HepG2 (cell line): ENCODE results near the gene MAB21L4. TPM values are rescaled to one million over a fixed set of nuclear protein-coding genes. Genes with fewer than 3 reads are reported as not detected.

Experiments used
- CEBPB ChIP-seq: IDR thresholded peaks from 2 replicates; pipeline ENCODE4 v1.6.1; 2011; ENCODE audit warnings: low read depth, low read length, improper control_type of control experiment, borderline replicate concordance
- DDIT3 ChIP-seq: sonication (generic); formaldehyde crosslinking; IDR thresholded peaks from 2 replicates; pipeline ENCODE4 v1.4.0; 2020; ENCODE audit warnings: mild to moderate bottlenecking, missing genetic modification reagents
- ETV5 ChIP-seq: IDR thresholded peaks from 2 replicates; pipeline ENCODE4 v1.6.1; 2018; ENCODE audit warnings: missing biosample characterization, missing genetic modification reagents, inconsistent platforms, borderline replicate concordance
- HNF4G ChIP-seq, 2 experiments: sonication (generic) in 1 of 2; formaldehyde crosslinking in 1 of 2; IDR thresholded peaks; 2 replicates each; pipeline versions ENCODE4 v1.4.0 to v1.6.1; 2011 to 2020; ENCODE audit warnings: borderline replicate concordance in 2 of 2, low read depth in 2 of 2, mild to moderate bottlenecking in 2 of 2, low read length in 1 of 2, missing genetic modification reagents in 1 of 2, moderate library complexity in 1 of 2
- IRF2 ChIP-seq: IDR thresholded peaks from 2 replicates; pipeline ENCODE4 v1.6.1; 2018; ENCODE audit warnings: missing genetic modification reagents, missing compliant biosample characterization
- SALL1 ChIP-seq: sonication (generic); formaldehyde crosslinking; IDR thresholded peaks from 2 replicates; pipeline ENCODE4 v1.8.0; 2022; ENCODE audit warnings: mild to moderate bottlenecking, missing genetic modification reagents
- SAP130 ChIP-seq: IDR thresholded peaks from 2 replicates; pipeline ENCODE4 v1.6.1; 2016; ENCODE audit warnings: low read depth
- SKIL ChIP-seq: sonication (generic); formaldehyde crosslinking; IDR thresholded peaks from 2 replicates; pipeline ENCODE4 v1.8.0; 2022; ENCODE audit warnings: missing genetic modification reagents, mild to moderate bottlenecking, moderate library complexity, borderline replicate concordance
- SMARCE1 ChIP-seq: fragments of 450-650 bp; IDR thresholded peaks from 2 replicates; pipeline ENCODE4 v1.6.1; 2017; ENCODE audit warnings: borderline replicate concordance
- SOX13 ChIP-seq, 3 experiments: fragments of 450-650 bp in 1 of 3; sonication (generic) in 1 of 3; formaldehyde crosslinking in 1 of 3; IDR thresholded peaks in 2 of 3; conservative IDR thresholded peaks in 1 of 3; 2 replicates each; pipeline versions ENCODE4 v1.5.0 to v1.6.1; 2016 to 2020; ENCODE audit warnings: antibody characterized with exemption in 1 of 3, mild to moderate bottlenecking in 1 of 3, missing compliant biosample characterization in 1 of 3, missing genetic modification reagents in 1 of 3, moderate library complexity in 1 of 3
- ZBTB20 ChIP-seq: sonication (generic); formaldehyde crosslinking; IDR thresholded peaks from 2 replicates; pipeline ENCODE4 v1.8.1; 2023; ENCODE audit warnings: missing genetic modification reagents, low read depth, mild to moderate bottlenecking, borderline replicate concordance
- ZNF138 ChIP-seq: sonication (generic); formaldehyde crosslinking; IDR thresholded peaks from 2 replicates; pipeline ENCODE4 v1.5.0; 2020; ENCODE audit warnings: mild to moderate bottlenecking, low read depth, missing genetic modification reagents
- ZNF317 ChIP-seq: sonication (generic); formaldehyde crosslinking; IDR thresholded peaks from 2 replicates; pipeline ENCODE4 v1.5.0; 2020; ENCODE audit warnings: mild to moderate bottlenecking, missing genetic modification reagents
- ZNF589 ChIP-seq: sonication (generic); formaldehyde crosslinking; conservative IDR thresholded peaks from 2 replicates; pipeline ENCODE4 v1.8.0; 2022; ENCODE audit warnings: mild to moderate bottlenecking, moderate library complexity, missing genetic modification reagents
- ZNF777 ChIP-seq: sonication (generic); formaldehyde crosslinking; IDR thresholded peaks from 2 replicates; pipeline ENCODE4 v1.4.0; 2020; ENCODE audit warnings: missing genetic modification reagents
- ZNF83 ChIP-seq: sonication (generic); formaldehyde crosslinking; IDR thresholded peaks from 2 replicates; pipeline ENCODE4 v1.4.0; 2020; ENCODE audit warnings: missing genetic modification reagents, mild to moderate bottlenecking, borderline replicate concordance
- ZNF841 ChIP-seq: sonication (generic); formaldehyde crosslinking; IDR thresholded peaks from 2 replicates; pipeline ENCODE4 v1.8.1; 2023; ENCODE audit warnings: missing genetic modification reagents, borderline replicate concordance
- polyA plus RNA-seq, 8 experiments: library from polyadenylated mRNA; depleted of rRNA in 3 of 8; stranded (reverse) in 7 of 8; unstranded in 1 of 8; fragments of >200 nt; fragmentation: Illumina TruSeq in 4 of 8; extraction: Trizol in 4 of 8; gene quantifications; 2 replicates each; pipeline versions ENCODE4 v1.2.1 to v1.2.3, GENCODE V29; 2011 to 2016; ENCODE audit warnings: low read depth in 4 of 8, missing spikeins in 1 of 8, mixed read lengths in 1 of 8; ENCODE audit not compliant: insufficient read depth in 1 of 8
- total RNA-seq, 5 experiments: library from RNA; depleted of rRNA; stranded (reverse); fragments of >200 nt; fragmentation: Illumina TruSeq; extraction: Trizol; gene quantifications; 2 replicates each; pipeline ENCODE4 v1.2.3, GENCODE V29; 2016; ENCODE audit warnings: low read depth in 1 of 5
- TF ChIP-seq, protein P1 (sequence below): sonication (generic); formaldehyde crosslinking; IDR thresholded peaks from 2 replicates; pipeline ENCODE4 v1.8.0; 2022; ENCODE audit warnings: mild to moderate bottlenecking, missing genetic modification reagents
- TF ChIP-seq, protein P2 (sequence below): sonication (generic); formaldehyde crosslinking; conservative IDR thresholded peaks from 2 replicates; pipeline ENCODE4 v1.4.0; 2020; ENCODE audit warnings: missing genetic modification reagents
- TF ChIP-seq, protein P3 (sequence below): sonication (generic); formaldehyde crosslinking; IDR thresholded peaks from 2 replicates; pipeline ENCODE4 v1.4.0; 2020; ENCODE audit warnings: mild to moderate bottlenecking, missing genetic modification reagents

The MAB21L4 gene
- total and polyA plus RNA-seq, 2 of the 13 experiments (the other 11 are each of a cell fraction or from before 2014, with no cell fraction given) = 3.0 to 14.0 TPM

GRCh38 chr2:240868286-240869108, 27.5 kb downstream of the MAB21L4 start, which contains the start of gene AGXT (continued):
- TF ChIP-seq, protein P1, sequence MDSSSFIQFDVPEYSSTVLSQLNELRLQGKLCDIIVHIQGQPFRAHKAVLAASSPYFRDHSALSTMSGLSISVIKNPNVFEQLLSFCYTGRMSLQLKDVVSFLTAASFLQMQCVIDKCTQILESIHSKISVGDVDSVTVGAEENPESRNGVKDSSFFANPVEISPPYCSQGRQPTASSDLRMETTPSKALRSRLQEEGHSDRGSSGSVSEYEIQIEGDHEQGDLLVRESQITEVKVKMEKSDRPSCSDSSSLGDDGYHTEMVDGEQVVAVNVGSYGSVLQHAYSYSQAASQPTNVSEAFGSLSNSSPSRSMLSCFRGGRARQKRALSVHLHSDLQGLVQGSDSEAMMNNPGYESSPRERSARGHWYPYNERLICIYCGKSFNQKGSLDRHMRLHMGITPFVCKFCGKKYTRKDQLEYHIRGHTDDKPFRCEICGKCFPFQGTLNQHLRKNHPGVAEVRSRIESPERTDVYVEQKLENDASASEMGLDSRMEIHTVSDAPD = peak; percentile 94
- TF ChIP-seq DDIT3 (CRISPR knock-in tag) = no peak
- TF ChIP-seq HNF4G (IDR thresholded peaks at IDR 0.05; ENCODE audit: borderline replicate concordance, low read depth, low read length) = no peak; the same call in 1 of the 2 replicates
- TF ChIP-seq HNF4G (CRISPR knock-in tag; IDR thresholded peaks at IDR 0.05; ENCODE audit: borderline replicate concordance, low read depth) = peak; percentile 84; the same call in 1 of the 2 replicates
- TF ChIP-seq SALL1 = peak; percentile 93
- TF ChIP-seq, protein P2, sequence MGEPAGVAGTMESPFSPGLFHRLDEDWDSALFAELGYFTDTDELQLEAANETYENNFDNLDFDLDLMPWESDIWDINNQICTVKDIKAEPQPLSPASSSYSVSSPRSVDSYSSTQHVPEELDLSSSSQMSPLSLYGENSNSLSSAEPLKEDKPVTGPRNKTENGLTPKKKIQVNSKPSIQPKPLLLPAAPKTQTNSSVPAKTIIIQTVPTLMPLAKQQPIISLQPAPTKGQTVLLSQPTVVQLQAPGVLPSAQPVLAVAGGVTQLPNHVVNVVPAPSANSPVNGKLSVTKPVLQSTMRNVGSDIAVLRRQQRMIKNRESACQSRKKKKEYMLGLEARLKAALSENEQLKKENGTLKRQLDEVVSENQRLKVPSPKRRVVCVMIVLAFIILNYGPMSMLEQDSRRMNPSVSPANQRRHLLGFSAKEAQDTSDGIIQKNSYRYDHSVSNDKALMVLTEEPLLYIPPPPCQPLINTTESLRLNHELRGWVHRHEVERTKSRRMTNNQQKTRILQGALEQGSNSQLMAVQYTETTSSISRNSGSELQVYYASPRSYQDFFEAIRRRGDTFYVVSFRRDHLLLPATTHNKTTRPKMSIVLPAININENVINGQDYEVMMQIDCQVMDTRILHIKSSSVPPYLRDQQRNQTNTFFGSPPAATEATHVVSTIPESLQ (CRISPR knock-in tag) = no peak
- no peak for TF ChIP-seq ZNF138 (CRISPR knock-in tag)
- peak; percentile 68; the same call in 1 of the 2 replicates for TF ChIP-seq SOX13 (IDR thresholded peaks at IDR 0.05)
- peak in 1 of 2 experiments; percentile 93; a peak in 2 of 4 replicates for TF ChIP-seq SOX13 (CRISPR knock-in tag; conservative IDR thresholded peaks at IDR 0.05 in 1 of 2, IDR thresholded peaks at IDR 0.05 in 1 of 2)
- TF ChIP-seq CEBPB = peak; percentile 92
- peak; percentile 86 for TF ChIP-seq SKIL
- TF ChIP-seq IRF2 (CRISPR knock-in tag) = peak; percentile 72
- TF ChIP-seq ZNF589 = peak; percentile 64; the same call in 1 of the 2 replicates
- TF ChIP-seq ZNF83 = peak; percentile 38; the same call in 1 of the 2 replicates
- TF ChIP-seq ZNF777 (CRISPR knock-in tag) = no peak
- TF ChIP-seq SMARCE1 = no peak
- peak; percentile 50; the same call in 1 of the 2 replicates for TF ChIP-seq ETV5
- no peak for TF ChIP-seq ZNF841 (CRISPR knock-in tag)
- peak; percentile 78; the same call in 1 of the 2 replicates for TF ChIP-seq ZBTB20 (CRISPR knock-in tag)
- peak; percentile 83; the same call in 1 of the 2 replicates for TF ChIP-seq ZNF317
- TF ChIP-seq, protein P3, sequence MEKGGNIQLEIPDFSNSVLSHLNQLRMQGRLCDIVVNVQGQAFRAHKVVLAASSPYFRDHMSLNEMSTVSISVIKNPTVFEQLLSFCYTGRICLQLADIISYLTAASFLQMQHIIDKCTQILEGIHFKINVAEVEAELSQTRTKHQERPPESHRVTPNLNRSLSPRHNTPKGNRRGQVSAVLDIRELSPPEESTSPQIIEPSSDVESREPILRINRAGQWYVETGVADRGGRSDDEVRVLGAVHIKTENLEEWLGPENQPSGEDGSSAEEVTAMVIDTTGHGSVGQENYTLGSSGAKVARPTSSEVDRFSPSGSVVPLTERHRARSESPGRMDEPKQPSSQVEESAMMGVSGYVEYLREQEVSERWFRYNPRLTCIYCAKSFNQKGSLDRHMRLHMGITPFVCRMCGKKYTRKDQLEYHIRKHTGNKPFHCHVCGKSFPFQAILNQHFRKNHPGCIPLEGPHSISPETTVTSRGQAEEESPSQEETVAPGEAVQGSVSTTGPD (CRISPR knock-in tag) = no peak
- TF ChIP-seq SAP130 (CRISPR knock-in tag) = peak; percentile 82
